Activated naive CD4-positive, alpha-beta T cell treated with anti-CD3 and anti-CD28 coated beads, Interleukin-2, amount 10 ng/mL, durations not matched to agents 5 hours and 36 hours (primary cell): Measurements from ENCODE around the gene POTEF. TPM values are rescaled to one million over a fixed set of nuclear protein-coding genes. Genes with fewer than 3 reads are reported as not detected.

Experiments used
- total RNA-seq, 2 experiments: library from RNA; stranded (reverse); gene quantifications; one replicate each; pipeline ENCODE4 v1.2.3, GENCODE V29; 2021

POTEF gene
- total RNA-seq, result not detected

DNA sequence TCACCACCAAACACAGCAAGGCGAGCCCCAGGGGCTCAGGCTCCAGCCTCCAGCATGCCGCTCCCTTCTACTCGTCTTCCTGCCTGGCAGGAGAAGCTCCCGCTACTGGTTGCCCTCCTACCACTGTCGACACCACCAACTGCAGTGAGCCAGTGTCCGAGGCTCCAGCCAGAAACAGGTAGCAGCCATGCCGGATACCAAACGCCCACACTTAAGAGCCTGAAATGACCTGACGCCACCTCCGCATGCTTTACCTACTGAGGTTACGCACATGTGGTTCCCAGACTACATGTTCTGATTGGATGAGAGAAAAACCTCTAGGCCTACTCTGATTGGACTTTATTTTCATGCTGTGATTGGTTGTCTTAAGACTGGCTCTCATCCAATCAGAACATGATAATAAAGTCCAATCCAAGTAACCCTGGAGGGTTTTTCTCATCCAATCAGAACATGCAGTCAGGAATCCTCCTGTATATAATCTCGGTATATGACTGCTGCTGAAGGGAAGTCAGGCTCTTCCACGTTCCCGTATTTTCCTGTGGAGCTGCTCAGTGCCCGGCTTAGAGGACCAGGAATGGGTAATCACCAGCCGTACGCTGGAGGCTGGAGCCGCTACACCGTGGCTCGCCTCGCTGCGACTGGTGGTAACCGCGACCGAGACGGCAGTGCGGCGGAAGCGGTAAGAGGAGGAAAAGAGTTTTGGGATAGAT lies at the start of gene POTEF:
Gene POTEF (minus strand): TSS at position 103 of the 710 bp plus-strand sequence. CDS start 8,707 bp downstream, outside the sequence.

DNA sequence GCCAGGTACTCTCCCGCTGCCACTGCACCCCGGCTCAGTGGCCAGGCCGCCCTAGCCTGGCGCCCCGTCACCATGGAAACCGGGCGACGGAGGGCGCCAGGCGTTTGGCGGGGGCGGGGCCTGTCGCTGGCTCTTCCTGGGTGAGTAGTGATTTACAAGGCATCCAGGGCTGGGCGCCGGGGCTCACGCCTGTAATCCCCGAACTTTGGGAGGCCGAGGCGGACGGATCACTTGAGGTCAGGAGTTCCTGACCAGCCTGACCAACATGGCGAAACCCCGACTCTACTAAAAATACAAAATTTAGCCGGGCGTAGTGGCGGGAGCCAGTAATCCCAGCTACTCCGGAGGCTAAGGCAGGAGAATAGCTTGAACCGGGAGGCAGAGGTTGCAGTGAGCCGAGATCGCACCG lies 16.0 kb upstream of the POTEF start, which contains the start of gene CCDC74B:
Gene CCDC74B (minus strand): TSS at position 107 of the 409 bp plus-strand sequence. CDS start 116 bp downstream, outside the sequence.

Other genes with a start within 250 kb of the POTEF start
- not detected for gene RAB6C, start 149.6 kb downstream of the POTEF start, total RNA-seq
- gene CCDC74B, start 15.9 kb upstream of the POTEF start, total RNA-seq, result under 1 TPM; 0.71 to 0.77 TPM
- 10 to 100 TPM; 53.7 to 53.9 TPM for gene SMPD4, start 52.4 kb upstream of the POTEF start, total RNA-seq
- gene MZT2B, start 53.0 kb upstream of the POTEF start, total RNA-seq, result 100 to 1,000 TPM; 429 to 447 TPM
- not detected for gene TUBA3E, start 69.2 kb upstream of the POTEF start, total RNA-seq
- gene IMP4, start 213.7 kb upstream of the POTEF start, total RNA-seq, result 10 to 100 TPM; 58.8 to 62.2 TPM
- 10 to 100 TPM; 94.7 to 95.3 TPM for gene PTPN18, start 226.8 kb upstream of the POTEF start, total RNA-seq